Fibroblast of lung (primary cell): ENCODE data around the gene GIMD1. TPM values are rescaled to one million over a fixed set of nuclear protein-coding genes. Genes with fewer than 3 reads are reported as not detected.

Experiments used
- DNase-seq, 2 donors: peaks; one replicate each; pipeline versions ENCODE4 v3.0.0 to v3.0.0-alpha.2; 2010; ENCODE audit warnings: low read depth in 2 of 2
- H2AFZ ChIP-seq: 2 replicates; pipeline ENCODE4 v1.5.1; 2012; ENCODE audit warnings: low read length, control low read depth, inconsistent platforms
- H3K27ac ChIP-seq: 2 replicates; pipeline ENCODE4 v1.5.1; 2011; ENCODE audit warnings: low read length, control low read depth; ENCODE audit not compliant: insufficient read depth
- H3K27me3 ChIP-seq: 2 replicates; pipeline ENCODE4 v1.5.1; 2011; ENCODE audit warnings: mild to moderate bottlenecking, low read length; ENCODE audit not compliant: control insufficient read depth, insufficient read depth
- H3K36me3 ChIP-seq: 2 replicates; pipeline ENCODE4 v1.5.1; 2011; ENCODE audit warnings: low read length; ENCODE audit not compliant: control insufficient read depth, insufficient read depth
- H3K4me1 ChIP-seq: 2 replicates; pipeline ENCODE4 v1.5.1; 2011; ENCODE audit warnings: low read length; ENCODE audit not compliant: control insufficient read depth, insufficient read depth; ENCODE audit errors: extremely low read depth
- H3K4me2 ChIP-seq: 2 replicates; pipeline ENCODE4 v1.5.1; 2011; ENCODE audit warnings: low read length, control low read depth; ENCODE audit not compliant: insufficient read depth; ENCODE audit errors: extremely low read depth
- H3K4me3 ChIP-seq, 4 experiments: fragments of 200-600 bp in 1 of 4; sonication (generic) in 1 of 4; replicated peaks in 1 of 4; 2 replicates each; pipeline ENCODE4 v1.5.1; 2011 to 2016; ENCODE audit warnings: low read length in 4 of 4, low read depth in 3 of 4, mild to moderate bottlenecking in 3 of 4, control low read depth in 2 of 4, inconsistent platforms in 1 of 4, mixed read lengths in 1 of 4; ENCODE audit not compliant: insufficient read depth in 1 of 4; ENCODE audit errors: control extremely low read depth in 1 of 4
- H3K79me2 ChIP-seq: 2 replicates; pipeline ENCODE4 v1.5.1; 2012; ENCODE audit warnings: mild to moderate bottlenecking, low read length, inconsistent platforms; ENCODE audit not compliant: control insufficient read depth, insufficient read depth
- H3K9ac ChIP-seq: 2 replicates; pipeline ENCODE4 v1.5.1; 2011; ENCODE audit warnings: mild to moderate bottlenecking, low read length, control low read depth; ENCODE audit not compliant: insufficient read depth
- H3K9me3 ChIP-seq: 2 replicates; pipeline ENCODE4 v1.5.1; 2012; ENCODE audit warnings: low read depth, low read length; ENCODE audit not compliant: control insufficient read depth, insufficient read depth
- H4K20me1 ChIP-seq: 2 replicates; pipeline ENCODE4 v1.5.1; 2011; ENCODE audit warnings: low read length; ENCODE audit not compliant: control insufficient read depth, insufficient read depth; ENCODE audit errors: extremely low read depth
- CTCF ChIP-seq, 2 donors: IDR thresholded peaks in 1 of 2; conservative IDR thresholded peaks in 1 of 2; 1 replicate in 1 of 2; 2 replicates in 1 of 2; pipeline ENCODE4 v1.5.1; 2011 to 2012; ENCODE audit warnings: low read length in 2 of 2, control low read depth in 1 of 2, inconsistent platforms in 1 of 2, low read depth in 1 of 2, mild to moderate bottlenecking in 1 of 2
- EZH2 ChIP-seq: IDR thresholded peaks from 2 replicates; pipeline ENCODE4 v1.5.1; 2012; ENCODE audit warnings: low read length, control low read depth, mild to moderate bottlenecking; ENCODE audit errors: missing control alignments
- polyA plus RNA-seq, 2 donors: library from polyadenylated mRNA; depleted of rRNA in 1 of 2; stranded (reverse) in 1 of 2; unstranded in 1 of 2; fragments of >200 nt; gene quantifications; 2 replicates each; pipeline ENCODE4 v1.2.1, GENCODE V29; 2011 to 2012; ENCODE audit warnings: missing spikeins in 1 of 2
- total RNA-seq: library from RNA; depleted of rRNA; stranded (reverse); fragments of >200 nt; gene quantifications from 2 replicates; pipeline ENCODE4 v1.2.1, GENCODE V29; 2014

Gene GIMD1
- total and polyA plus RNA-seq, 2 donors (not counting 1 experiment from before 2014, with no cell fraction given): not detected

DNA sequence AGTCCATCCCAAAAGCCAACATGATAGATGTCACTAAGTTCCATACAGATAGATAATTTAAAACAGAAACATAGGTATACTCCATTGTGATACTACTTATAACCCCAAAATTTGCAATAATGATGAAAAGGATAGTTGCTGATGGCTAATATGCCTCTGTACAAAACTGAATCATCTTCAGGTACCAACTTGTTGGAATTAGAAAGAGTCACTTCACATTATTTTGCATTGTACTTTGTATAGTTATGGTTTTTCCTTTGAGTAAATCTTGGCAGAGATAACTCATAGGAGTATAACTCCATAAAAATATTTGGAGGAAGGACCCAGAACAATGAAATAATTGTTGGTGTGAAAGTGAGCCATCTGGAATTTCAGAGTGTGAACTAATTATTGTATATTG is 17.6 kb downstream of the GIMD1 start:
- Histone ChIP-seq H3K4me1 (no peaks in the 10 kb centered on the region), H4K20me1 (no peaks in the 10 kb centered on the region), H3K79me2 (no peaks in the 10 kb centered on the region), H3K4me3 (no peak overlapping the region), H2AFZ (no peak overlapping the region), H3K9ac (no peak overlapping the region), H3K27ac (no peak overlapping the region), H3K9me3 (no peaks in the 10 kb centered on the region), H3K4me2 (no peak overlapping the region), H3K27me3 (no peaks in the 10 kb centered on the region), H3K36me3 (no peaks in the 10 kb centered on the region)
- no peak for DNase-seq
- no peak for TF ChIP-seq CTCF (conservative IDR thresholded peaks at IDR 0.05 in 1 of 2, IDR thresholded peaks at IDR 0.05 in 1 of 2; ENCODE audit: low read depth in 1 of 2, low read length in 2 of 2)

DNA sequence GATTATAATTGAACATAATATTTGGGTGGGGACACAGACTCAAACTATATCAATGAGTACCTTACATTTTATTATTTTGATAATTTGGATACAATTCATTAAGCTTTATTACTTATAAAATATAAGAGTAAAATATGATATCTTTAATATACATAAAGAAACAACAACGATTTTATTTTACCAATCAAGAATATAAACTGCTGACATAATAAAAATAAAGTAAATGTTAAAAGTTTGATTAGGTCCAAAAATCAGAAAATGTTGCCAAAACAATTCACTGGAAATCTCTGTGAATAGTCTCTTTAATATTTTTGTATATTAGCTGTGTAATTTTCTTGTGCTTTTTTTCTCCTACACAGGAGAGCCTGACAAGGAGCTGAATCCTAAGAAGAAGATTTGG is 21.4 kb downstream of the GIMD1 start:
- no peak for TF ChIP-seq CTCF (conservative IDR thresholded peaks at IDR 0.05 in 1 of 2, IDR thresholded peaks at IDR 0.05 in 1 of 2; ENCODE audit: low read depth in 1 of 2, low read length in 2 of 2)
- TF ChIP-seq EZH2: no peak
- H3K36me3 ChIP-seq: no peaks in the 10 kb centered on the region
- H4K20me1 ChIP-seq: no peaks in the 10 kb centered on the region
- H3K79me2 ChIP-seq: peaks cover 3% of the 10 kb centered on the region
- no peak overlapping the region for H3K4me2 ChIP-seq
- no peak overlapping the region for H3K9ac ChIP-seq
- H3K27me3 ChIP-seq: no peaks in the 10 kb centered on the region
- DNase-seq: no peak
- no peak overlapping the region for H2AFZ ChIP-seq
- H3K9me3 ChIP-seq: no peaks in the 10 kb centered on the region
- no peak overlapping the region for H3K27ac ChIP-seq
- no peak overlapping the region for H3K4me3 ChIP-seq
- H3K4me1 ChIP-seq: peaks cover 2% of the 10 kb centered on the region

DNA sequence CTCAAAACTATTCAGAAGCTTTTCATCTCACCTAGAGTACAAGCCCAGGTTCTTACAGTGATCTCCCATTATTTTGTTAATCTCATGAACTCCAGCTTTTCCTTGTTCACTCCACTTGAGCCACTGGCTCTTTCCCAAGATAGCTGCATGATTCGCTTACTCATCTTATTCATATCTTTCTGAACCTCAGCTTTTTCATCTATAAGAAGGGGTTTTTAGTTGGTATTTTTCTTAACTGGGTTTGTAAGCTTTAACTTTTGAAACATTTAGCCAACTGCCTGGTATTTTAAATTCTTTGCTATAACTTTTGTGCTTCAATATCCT is 24.0 kb downstream of the GIMD1 start:
- Histone ChIP-seq H4K20me1 (no peaks in the 10 kb centered on the region), H3K4me2 (peak overlapping the region; percentile 3), H3K27ac (no peak overlapping the region), H3K4me1 (peaks cover 2% of the 10 kb centered on the region), H3K27me3 (no peaks in the 10 kb centered on the region), H2AFZ (no peak overlapping the region), H3K9me3 (no peaks in the 10 kb centered on the region), H3K9ac (no peak overlapping the region), H3K79me2 (peaks cover 4% of the 10 kb centered on the region), H3K36me3 (no peaks in the 10 kb centered on the region), H3K4me3 (no peak overlapping the region)
- TF ChIP-seq CTCF (conservative IDR thresholded peaks at IDR 0.05 in 1 of 2, IDR thresholded peaks at IDR 0.05 in 1 of 2; ENCODE audit: low read depth in 1 of 2, low read length in 2 of 2): no peak
- no peak for TF ChIP-seq EZH2
- DNase-seq: peak; percentile 52 to 78
